ENCODE results near the gene TGFBR2.
A peak's percentile ranks its signal among the peaks of the same experiment; 100 is the strongest.

The TGFBR2 gene

DNA sequence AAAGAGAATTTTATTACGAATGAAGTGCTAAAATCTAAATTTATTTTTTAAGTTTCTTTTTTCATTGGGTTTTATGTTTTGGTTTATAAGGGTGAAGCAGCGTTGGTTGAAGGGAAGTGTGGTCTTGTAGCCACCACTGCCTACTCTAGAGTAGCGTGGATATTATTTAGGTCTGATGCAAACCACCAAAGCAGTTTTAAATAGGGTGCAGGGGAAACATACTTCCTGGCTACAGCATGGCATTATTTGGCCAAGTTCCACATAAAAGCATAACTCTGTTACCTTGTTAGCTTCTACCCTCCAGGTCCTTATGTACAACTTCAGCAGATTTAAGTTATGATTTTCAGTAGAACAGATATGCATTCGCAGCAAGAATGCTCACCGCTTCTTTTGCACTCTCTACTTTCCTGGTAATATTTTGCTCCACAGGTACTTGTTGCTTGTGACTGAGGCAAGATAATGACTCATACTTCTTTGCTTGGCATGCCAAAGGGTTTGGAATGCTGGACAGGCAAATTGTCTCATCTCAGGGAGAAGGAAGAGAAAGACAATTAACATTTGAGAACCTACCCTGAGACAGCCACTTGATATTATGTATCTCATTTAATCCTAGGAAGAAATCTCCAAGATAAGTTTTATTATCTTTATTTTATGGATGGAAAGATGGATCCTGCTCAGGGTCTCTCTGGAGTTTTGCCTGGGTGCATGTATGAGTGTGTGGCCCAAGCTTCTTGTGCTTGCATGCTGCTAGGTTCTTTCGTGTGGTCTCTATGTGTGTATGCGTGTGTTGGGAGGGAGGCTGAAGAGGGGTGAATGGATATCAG lies 5.4 kb downstream of the TGFBR2 start:
- Mint-ChIP-seq H3K9me3 (no peaks in the 10 kb centered on the region), H3K36me3 (peaks cover 42% of the 10 kb centered on the region), H3K27me3 (no peaks in the 10 kb centered on the region), H3K27ac (peak overlapping the region; percentile 97), H3K4me3 (peak overlapping the region; percentile 99), H3K4me1 (peaks cover 65% of the 10 kb centered on the region)

GRCh38 chr3:30612437-30613132 lies 6.2 kb downstream of the TGFBR2 start:
- Mint-ChIP-seq H3K9me3 (no peaks in the 10 kb centered on the region), H3K27me3 (no peaks in the 10 kb centered on the region), H3K27ac (peak overlapping the region; percentile 97), H3K4me3 (peak overlapping the region; percentile 99), H3K36me3 (peaks cover 42% of the 10 kb centered on the region), H3K4me1 (peaks cover 71% of the 10 kb centered on the region)

GRCh38 chr3:30613133-30613825 lies 6.9 kb downstream of the TGFBR2 start:
- no peaks in the 10 kb centered on the region for H3K27me3 Mint-ChIP-seq
- peak overlapping the region; percentile 97 for H3K27ac Mint-ChIP-seq

DNA sequence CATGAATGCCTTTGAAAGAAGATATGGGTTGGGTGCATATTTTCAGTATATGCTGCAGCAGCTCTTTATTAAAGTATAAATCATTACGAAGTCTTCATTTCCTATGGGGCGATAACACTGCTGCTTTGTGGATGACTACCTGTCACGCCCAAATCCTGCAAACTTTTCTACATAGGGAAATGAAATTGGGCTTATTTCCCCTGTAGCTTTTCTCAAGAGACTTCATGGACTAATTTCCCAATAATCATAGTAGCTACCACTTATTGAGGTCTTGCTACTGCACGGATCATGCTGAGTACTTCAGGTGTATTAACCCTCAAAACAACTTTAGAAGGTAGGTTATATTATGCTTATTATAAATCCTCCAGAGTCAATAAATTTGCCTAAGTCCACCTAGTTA lies 8.0 kb downstream of the TGFBR2 start:
- no peaks in the 10 kb centered on the region for H3K9me3 Mint-ChIP-seq
- H3K4me3 Mint-ChIP-seq = peak overlapping the region; percentile 99
- peaks cover 38% of the 10 kb centered on the region for H3K36me3 Mint-ChIP-seq
- H3K27me3 Mint-ChIP-seq = no peaks in the 10 kb centered on the region
- peaks cover 89% of the 10 kb centered on the region for H3K4me1 Mint-ChIP-seq
- peak overlapping the region; percentile 97 for H3K27ac Mint-ChIP-seq

More at GRCh38 chr3:30613133-30613825, 6.9 kb downstream of the TGFBR2 start:
- peaks cover 42% of the 10 kb centered on the region for H3K36me3 Mint-ChIP-seq
- peaks cover 78% of the 10 kb centered on the region for H3K4me1 Mint-ChIP-seq
- H3K4me3 Mint-ChIP-seq = peak overlapping the region; percentile 99
- H3K9me3 Mint-ChIP-seq = no peaks in the 10 kb centered on the region

DNA sequence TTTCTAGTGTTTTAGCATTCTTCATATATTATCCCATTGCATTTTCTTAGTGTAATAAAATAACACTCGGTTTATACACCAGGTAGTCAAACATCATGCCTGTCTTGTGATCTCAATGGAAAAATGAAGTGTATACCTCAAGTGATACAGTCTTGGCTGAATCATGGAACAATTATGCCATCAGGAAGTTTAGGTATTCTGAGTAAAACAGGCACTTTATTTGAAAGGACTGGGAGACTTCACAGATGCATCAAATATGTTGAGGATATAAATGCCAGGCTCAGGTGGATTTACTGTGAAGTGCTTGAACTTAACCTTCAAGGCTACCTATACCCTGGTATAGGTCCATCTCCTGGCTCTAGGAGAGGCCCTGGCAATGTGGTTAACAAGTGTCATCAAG lies 8.5 kb downstream of the TGFBR2 start:
- Mint-ChIP-seq H3K9me3 (no peaks in the 10 kb centered on the region), H3K27ac (peak overlapping the region; percentile 97), H3K4me3 (peak overlapping the region; percentile 99), H3K4me1 (peaks cover 90% of the 10 kb centered on the region), H3K27me3 (no peaks in the 10 kb centered on the region), H3K36me3 (peaks cover 36% of the 10 kb centered on the region)

DNA sequence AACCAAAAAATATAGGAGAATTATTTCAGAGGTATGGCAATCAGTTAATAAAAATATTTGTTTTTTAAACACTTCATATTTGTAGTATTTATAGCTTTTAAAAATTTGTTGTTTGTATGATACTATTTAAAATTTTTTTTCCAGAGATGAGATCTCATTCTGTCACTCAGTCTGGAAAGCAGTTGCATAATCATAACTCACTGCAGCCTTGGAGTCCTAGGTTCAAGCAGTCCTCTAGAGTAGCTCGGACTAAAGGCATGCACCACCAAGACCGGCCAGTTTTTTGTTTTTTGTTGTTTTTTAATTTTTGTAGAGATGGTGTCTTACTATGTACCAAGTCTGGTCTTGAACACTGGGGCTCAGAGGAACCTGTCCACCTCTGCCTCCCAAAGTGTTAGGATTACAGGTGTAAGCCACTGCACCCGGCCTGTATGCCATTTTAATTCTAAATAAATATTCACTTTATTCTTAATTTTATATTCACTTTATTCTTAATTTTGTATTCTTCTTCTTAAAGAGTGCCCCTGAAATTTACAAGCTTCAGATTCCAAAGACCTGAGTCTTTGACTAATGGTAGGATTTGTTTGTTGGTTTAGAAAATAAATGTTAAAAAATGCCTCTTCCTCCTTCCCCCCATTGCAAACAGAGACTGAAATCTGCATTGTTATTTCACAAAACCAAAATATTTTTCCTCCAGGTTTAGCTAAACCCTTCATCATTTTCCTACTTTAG lies 9.4 kb downstream of the TGFBR2 start:
- Mint-ChIP-seq H3K9me3 (no peaks in the 10 kb centered on the region), H3K4me1 (peaks cover 92% of the 10 kb centered on the region), H3K27ac (peak overlapping the region; percentile 97), H3K36me3 (peaks cover 35% of the 10 kb centered on the region), H3K4me3 (peak overlapping the region; percentile 99), H3K27me3 (no peaks in the 10 kb centered on the region)

DNA sequence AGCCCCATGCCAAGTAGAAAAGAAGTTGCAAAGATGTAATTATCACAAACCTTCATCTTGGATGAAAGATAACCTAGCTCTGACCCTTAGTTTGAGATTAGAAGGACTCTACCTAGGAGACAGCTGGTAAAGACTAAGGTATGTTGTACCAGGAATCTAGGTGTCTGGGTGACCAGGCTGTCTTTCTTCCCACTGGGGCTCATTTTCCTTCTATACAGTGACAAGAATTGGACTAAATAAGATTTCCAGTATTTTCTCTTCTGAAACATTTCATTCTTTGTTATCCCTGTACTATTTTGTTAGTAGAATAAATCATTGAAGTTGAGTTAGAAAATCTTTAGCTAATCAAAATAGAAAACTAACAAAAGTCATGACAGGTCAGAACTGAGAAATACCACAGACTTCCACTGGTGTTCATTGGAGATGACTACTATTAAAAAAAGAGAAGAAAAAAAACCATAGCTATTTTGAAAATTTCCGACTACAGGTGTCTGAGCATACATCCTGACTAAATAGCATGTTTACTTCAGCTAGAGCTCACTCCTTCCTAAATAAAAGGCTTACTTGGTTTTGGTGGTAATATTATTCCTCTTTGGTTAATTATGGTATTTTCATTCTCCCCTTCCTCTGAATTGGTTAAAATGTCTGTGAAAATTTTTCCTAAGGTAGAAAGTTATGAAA lies 10.1 kb downstream of the TGFBR2 start:
- Mint-ChIP-seq H3K27me3 (no peaks in the 10 kb centered on the region), H3K4me1 (peaks cover 94% of the 10 kb centered on the region), H3K36me3 (peaks cover 36% of the 10 kb centered on the region), H3K4me3 (peak overlapping the region; percentile 91), H3K27ac (peak overlapping the region; percentile 97), H3K9me3 (no peaks in the 10 kb centered on the region)

GRCh38 chr3:30617069-30617468 lies 10.7 kb downstream of the TGFBR2 start:
- Mint-ChIP-seq H3K27ac (peak overlapping the region; percentile 97), H3K4me1 (peaks cover 96% of the 10 kb centered on the region), H3K4me3 (peak overlapping the region; percentile 91), H3K9me3 (no peaks in the 10 kb centered on the region), H3K36me3 (peaks cover 38% of the 10 kb centered on the region), H3K27me3 (no peaks in the 10 kb centered on the region)

GRCh38 chr3:30617653-30618052 lies 11.3 kb downstream of the TGFBR2 start:
- Mint-ChIP-seq H3K36me3 (peaks cover 39% of the 10 kb centered on the region), H3K4me3 (peak overlapping the region; percentile 92), H3K4me1 (peaks cover 96% of the 10 kb centered on the region), H3K27ac (peak overlapping the region; percentile 100), H3K9me3 (no peaks in the 10 kb centered on the region), H3K27me3 (no peaks in the 10 kb centered on the region)

- peaks cover 3% of the 10 kb centered on the region for H3K9me3 Mint-ChIP-seq
- H3K36me3 Mint-ChIP-seq = peaks cover 40% of the 10 kb centered on the region
- H3K4me3 Mint-ChIP-seq = peak overlapping the region; percentile 92
- peak overlapping the region; percentile 100 for H3K27ac Mint-ChIP-seq
- no peaks in the 10 kb centered on the region for H3K27me3 Mint-ChIP-seq
- peaks cover 94% of the 10 kb centered on the region for H3K4me1 Mint-ChIP-seq
Measured at GRCh38 chr3:30618526-30618925, 12.1 kb downstream of the TGFBR2 start.

DNA sequence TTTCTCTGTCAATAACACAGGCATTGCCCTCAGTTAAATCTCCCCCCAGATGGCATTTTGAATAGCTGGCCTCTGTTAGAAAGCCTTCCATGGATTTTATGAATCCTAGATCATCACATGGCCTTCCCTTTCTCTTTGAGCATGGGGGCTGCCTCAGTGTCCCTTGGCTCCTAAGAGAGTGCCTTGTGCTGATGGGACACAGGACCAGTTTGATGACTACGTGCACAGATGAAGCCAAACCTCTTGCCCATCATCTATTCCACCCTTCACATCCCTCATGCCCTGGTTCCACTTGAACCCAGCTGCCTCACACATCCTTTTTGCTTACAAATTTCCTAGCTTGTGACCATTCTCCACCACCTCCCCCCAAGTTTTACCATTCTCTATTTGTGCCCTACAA lies 12.9 kb downstream of the TGFBR2 start:
- H3K27me3 Mint-ChIP-seq = no peaks in the 10 kb centered on the region
- peaks cover 5% of the 10 kb centered on the region for H3K9me3 Mint-ChIP-seq
- peaks cover 94% of the 10 kb centered on the region for H3K4me1 Mint-ChIP-seq
- H3K4me3 Mint-ChIP-seq = peak overlapping the region; percentile 92
- H3K27ac Mint-ChIP-seq = peak overlapping the region; percentile 100
- peaks cover 45% of the 10 kb centered on the region for H3K36me3 Mint-ChIP-seq

DNA sequence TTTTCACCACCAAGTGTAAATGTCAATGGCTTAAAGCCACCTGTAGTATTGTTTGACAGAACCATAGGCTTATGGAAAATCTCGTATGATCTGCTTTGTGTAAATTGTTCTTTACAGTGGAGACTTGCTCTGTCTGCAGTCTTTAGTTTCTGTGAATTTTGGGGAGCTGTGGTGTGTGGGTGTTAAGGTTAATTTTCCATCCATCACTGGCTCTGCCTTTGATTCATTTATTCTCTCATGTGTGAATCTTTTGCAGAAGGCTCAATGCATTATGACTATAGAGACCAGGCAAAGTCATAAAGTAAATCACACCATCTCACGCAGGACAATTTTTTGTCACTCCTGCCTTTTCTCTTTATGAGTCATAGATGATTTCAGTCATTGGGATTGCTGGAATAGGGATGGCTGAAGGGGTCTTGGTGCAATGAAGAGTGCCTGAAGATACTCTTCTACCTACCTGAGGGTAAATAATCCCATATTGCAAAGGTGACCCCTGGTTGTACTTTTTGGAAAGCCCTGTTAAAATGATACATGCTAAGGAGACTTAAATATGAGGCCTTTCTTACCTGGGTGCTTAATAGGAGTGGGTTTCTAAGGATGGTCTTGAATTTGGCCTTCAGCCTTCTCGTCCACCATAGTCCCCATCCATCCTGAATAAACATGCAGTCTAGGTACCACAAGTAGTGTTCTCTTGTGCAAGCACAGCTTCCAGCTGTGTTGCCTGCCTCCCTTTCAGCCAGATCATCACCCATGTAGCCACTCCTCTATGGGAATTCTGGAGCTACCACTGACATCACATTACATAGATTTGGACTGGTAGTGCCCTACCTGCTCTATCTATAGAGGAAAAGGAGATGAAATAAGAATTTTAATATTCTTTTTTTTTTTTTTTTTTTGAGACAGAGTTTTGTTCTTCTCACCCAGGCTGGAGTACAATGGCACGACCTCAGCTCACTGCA lies 14.3 kb downstream of the TGFBR2 start:
- Mint-ChIP-seq H3K27me3 (no peaks in the 10 kb centered on the region), H3K4me3 (peak overlapping the region; percentile 92), H3K4me1 (peaks cover 94% of the 10 kb centered on the region), H3K27ac (peak overlapping the region; percentile 100), H3K36me3 (peaks cover 50% of the 10 kb centered on the region), H3K9me3 (peaks cover 5% of the 10 kb centered on the region)

GRCh38 chr3:30621576-30621975 lies 15.2 kb downstream of the TGFBR2 start:
- H3K4me1 Mint-ChIP-seq = peaks cover 94% of the 10 kb centered on the region
- H3K36me3 Mint-ChIP-seq = peaks cover 54% of the 10 kb centered on the region
- peak overlapping the region; percentile 99 for H3K27ac Mint-ChIP-seq
- no peaks in the 10 kb centered on the region for H3K27me3 Mint-ChIP-seq
- peaks cover 5% of the 10 kb centered on the region for H3K9me3 Mint-ChIP-seq
- H3K4me3 Mint-ChIP-seq = peak overlapping the region; percentile 86

DNA sequence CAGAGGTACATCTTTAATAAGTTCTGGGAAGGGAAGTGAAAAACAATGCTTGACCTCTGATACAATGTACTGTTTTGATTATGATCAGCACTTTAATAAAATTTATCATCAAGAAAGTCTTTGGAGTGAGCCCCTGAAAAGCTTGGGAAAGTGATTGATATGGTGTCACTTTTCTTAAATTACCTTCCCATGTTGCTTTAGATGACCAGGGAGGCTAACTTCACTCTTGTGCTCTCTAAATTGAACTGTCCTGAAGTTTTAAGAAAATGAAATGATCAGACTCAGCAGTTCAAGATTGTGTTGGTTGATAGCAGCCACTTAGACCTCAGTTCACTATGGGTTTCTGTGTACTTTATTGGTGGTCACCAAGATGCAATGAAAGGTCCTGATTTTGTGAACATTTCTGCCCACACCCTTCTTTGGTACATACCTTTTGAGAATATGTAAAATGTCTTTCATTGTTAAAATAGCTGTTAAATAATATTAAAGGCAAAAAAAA lies 15.7 kb downstream of the TGFBR2 start:
- Mint-ChIP-seq H3K4me3 (peak overlapping the region; percentile 86), H3K4me1 (peaks cover 94% of the 10 kb centered on the region), H3K9me3 (peaks cover 5% of the 10 kb centered on the region), H3K27ac (peak overlapping the region; percentile 99), H3K27me3 (no peaks in the 10 kb centered on the region), H3K36me3 (peaks cover 58% of the 10 kb centered on the region)

All from activated naive CD4-positive, alpha-beta T cell treated with anti-CD3 and anti-CD28 coated beads, Interleukin-2, amount 50 U/mL, for 24 hours (primary cell).